Measurements from ENCODE around the gene SLC9A9. TPM values are rescaled to one million over a fixed set of nuclear protein-coding genes. Genes with fewer than 3 reads are reported as not detected.

The SLC9A9 gene
- total and polyA plus RNA-seq, 4 donors: 3.3 to 15.0 (median 6.1) TPM

DNA sequence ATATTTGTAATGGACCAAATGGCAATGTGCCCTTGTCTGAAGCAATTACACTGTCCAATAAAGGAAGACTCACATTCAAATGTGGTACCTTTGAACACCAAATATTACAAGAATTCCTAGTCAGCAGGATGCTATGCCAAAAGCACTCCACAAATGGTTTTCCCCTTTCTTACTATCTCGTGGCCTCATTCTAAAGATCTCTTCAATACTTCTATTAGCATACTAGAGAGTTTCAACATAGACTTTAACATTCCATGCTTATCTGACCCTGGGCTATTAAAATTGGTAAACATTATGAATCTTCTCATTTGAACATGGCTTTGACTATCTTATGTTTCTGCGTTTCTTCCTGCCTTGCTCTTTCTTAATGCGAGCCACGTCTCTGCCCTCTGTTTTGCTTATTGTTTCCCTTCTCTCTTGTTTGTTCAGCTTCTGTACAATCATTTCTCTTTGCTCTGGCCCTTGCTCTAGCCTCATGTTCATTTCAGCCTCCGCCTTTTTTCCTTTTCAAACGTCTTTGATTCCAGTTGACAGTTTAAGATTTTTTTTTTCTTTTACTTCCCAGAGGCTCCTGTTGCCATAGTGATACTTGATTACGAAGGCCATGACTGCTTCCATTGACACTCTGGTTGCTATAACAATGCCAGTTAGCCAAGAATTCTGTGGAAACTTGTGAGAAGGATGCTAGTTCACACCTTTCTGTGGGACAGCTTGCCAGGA, 49.5 kb upstream of the SLC9A9 start:
- Histone ChIP-seq H3K36me3 (ENCODE audit: control insufficient read depth in 4 of 4, insufficient read depth in 3 of 4, low read depth in 1 of 4, low read length in 3 of 4) (no peaks in the 10 kb centered on the region), H3K9me3 (ENCODE audit: control insufficient read depth in 4 of 4, low read length in 3 of 4) (no peaks in the 10 kb centered on the region), H3K9ac (ENCODE audit: low read depth in 1 of 2, low read length in 2 of 2) (no peak overlapping the region), H3K27me3 (ENCODE audit: control insufficient read depth in 4 of 4, insufficient read depth in 4 of 4, low read length in 3 of 4) (no peaks in the 10 kb centered on the region), H3K27ac (ENCODE audit: low read depth in 1 of 2, low read length in 2 of 2) (no peak overlapping the region), H3K4me3 (ENCODE audit: low read depth in 1 of 3, low read length in 3 of 3) (no peak overlapping the region), H3K4me1 (ENCODE audit: control insufficient read depth in 4 of 4, insufficient read depth in 4 of 4, low read length in 3 of 4) (no peaks in the 10 kb centered on the region)
- TF ChIP-seq GABPA (IDR thresholded peaks at IDR 0.05 in 1 of 2, conservative IDR thresholded peaks at IDR 0.05 in 1 of 2) (no peak), RXRA (IDR thresholded peaks at IDR 0.05) (no peak), FOXA2 (IDR thresholded peaks at IDR 0.05) (no peak), EGR1 (IDR thresholded peaks at IDR 0.05; ENCODE audit: low read depth in 2 of 2) (no peak), RAD21 (IDR thresholded peaks at IDR 0.05) (no peak), FOXA1 (IDR thresholded peaks at IDR 0.05) (no peak), HNF4A (conservative IDR thresholded peaks at IDR 0.05) (no peak), TAF1 (conservative IDR thresholded peaks at IDR 0.05) (no peak), YY1 (IDR thresholded peaks at IDR 0.05) (no peak), NR2F2 (IDR thresholded peaks at IDR 0.05) (no peak), SP1 (IDR thresholded peaks at IDR 0.05) (no peak), JUND (IDR thresholded peaks at IDR 0.05) (no peak), HNF4G (IDR thresholded peaks at IDR 0.05) (no peak)
- TF ChIP-seq, protein P1, sequence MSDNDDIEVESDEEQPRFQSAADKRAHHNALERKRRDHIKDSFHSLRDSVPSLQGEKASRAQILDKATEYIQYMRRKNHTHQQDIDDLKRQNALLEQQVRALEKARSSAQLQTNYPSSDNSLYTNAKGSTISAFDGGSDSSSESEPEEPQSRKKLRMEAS (IDR thresholded peaks at IDR 0.05): no peak
- TF ChIP-seq, protein P2, sequence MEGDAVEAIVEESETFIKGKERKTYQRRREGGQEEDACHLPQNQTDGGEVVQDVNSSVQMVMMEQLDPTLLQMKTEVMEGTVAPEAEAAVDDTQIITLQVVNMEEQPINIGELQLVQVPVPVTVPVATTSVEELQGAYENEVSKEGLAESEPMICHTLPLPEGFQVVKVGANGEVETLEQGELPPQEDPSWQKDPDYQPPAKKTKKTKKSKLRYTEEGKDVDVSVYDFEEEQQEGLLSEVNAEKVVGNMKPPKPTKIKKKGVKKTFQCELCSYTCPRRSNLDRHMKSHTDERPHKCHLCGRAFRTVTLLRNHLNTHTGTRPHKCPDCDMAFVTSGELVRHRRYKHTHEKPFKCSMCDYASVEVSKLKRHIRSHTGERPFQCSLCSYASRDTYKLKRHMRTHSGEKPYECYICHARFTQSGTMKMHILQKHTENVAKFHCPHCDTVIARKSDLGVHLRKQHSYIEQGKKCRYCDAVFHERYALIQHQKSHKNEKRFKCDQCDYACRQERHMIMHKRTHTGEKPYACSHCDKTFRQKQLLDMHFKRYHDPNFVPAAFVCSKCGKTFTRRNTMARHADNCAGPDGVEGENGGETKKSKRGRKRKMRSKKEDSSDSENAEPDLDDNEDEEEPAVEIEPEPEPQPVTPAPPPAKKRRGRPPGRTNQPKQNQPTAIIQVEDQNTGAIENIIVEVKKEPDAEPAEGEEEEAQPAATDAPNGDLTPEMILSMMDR (IDR thresholded peaks at IDR 0.05; ENCODE audit: low read depth, low read length, missing input control): no peak
- TF ChIP-seq, protein P3, sequence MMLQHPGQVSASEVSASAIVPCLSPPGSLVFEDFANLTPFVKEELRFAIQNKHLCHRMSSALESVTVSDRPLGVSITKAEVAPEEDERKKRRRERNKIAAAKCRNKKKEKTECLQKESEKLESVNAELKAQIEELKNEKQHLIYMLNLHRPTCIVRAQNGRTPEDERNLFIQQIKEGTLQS (IDR thresholded peaks at IDR 0.05): no peak
- TF ChIP-seq, protein P4, sequence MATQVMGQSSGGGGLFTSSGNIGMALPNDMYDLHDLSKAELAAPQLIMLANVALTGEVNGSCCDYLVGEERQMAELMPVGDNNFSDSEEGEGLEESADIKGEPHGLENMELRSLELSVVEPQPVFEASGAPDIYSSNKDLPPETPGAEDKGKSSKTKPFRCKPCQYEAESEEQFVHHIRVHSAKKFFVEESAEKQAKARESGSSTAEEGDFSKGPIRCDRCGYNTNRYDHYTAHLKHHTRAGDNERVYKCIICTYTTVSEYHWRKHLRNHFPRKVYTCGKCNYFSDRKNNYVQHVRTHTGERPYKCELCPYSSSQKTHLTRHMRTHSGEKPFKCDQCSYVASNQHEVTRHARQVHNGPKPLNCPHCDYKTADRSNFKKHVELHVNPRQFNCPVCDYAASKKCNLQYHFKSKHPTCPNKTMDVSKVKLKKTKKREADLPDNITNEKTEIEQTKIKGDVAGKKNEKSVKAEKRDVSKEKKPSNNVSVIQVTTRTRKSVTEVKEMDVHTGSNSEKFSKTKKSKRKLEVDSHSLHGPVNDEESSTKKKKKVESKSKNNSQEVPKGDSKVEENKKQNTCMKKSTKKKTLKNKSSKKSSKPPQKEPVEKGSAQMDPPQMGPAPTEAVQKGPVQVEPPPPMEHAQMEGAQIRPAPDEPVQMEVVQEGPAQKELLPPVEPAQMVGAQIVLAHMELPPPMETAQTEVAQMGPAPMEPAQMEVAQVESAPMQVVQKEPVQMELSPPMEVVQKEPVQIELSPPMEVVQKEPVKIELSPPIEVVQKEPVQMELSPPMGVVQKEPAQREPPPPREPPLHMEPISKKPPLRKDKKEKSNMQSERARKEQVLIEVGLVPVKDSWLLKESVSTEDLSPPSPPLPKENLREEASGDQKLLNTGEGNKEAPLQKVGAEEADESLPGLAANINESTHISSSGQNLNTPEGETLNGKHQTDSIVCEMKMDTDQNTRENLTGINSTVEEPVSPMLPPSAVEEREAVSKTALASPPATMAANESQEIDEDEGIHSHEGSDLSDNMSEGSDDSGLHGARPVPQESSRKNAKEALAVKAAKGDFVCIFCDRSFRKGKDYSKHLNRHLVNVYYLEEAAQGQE (IDR thresholded peaks at IDR 0.05): no peak
- TF ChIP-seq, protein P5, sequence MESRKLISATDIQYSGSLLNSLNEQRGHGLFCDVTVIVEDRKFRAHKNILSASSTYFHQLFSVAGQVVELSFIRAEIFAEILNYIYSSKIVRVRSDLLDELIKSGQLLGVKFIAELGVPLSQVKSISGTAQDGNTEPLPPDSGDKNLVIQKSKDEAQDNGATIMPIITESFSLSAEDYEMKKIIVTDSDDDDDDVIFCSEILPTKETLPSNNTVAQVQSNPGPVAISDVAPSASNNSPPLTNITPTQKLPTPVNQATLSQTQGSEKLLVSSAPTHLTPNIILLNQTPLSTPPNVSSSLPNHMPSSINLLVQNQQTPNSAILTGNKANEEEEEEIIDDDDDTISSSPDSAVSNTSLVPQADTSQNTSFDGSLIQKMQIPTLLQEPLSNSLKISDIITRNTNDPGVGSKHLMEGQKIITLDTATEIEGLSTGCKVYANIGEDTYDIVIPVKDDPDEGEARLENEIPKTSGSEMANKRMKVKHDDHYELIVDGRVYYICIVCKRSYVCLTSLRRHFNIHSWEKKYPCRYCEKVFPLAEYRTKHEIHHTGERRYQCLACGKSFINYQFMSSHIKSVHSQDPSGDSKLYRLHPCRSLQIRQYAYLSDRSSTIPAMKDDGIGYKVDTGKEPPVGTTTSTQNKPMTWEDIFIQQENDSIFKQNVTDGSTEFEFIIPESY (IDR thresholded peaks at IDR 0.05): no peak
- DNase-seq (ENCODE audit: low spot score): no peak
- 50% methylated on average over 7 of the region's 7 CpGs for WGBS
